CD4-positive, alpha-beta T cell treated with Interleukin-1 beta for 1 hour (primary cell): ENCODE measurements around the gene FUBP3.

Experiments used
- DNase-seq, 2 donors: peaks; one replicate each; pipeline ENCODE4 v3.0.0-alpha.2; 2020 to 2022

FUBP3 gene

DNA sequence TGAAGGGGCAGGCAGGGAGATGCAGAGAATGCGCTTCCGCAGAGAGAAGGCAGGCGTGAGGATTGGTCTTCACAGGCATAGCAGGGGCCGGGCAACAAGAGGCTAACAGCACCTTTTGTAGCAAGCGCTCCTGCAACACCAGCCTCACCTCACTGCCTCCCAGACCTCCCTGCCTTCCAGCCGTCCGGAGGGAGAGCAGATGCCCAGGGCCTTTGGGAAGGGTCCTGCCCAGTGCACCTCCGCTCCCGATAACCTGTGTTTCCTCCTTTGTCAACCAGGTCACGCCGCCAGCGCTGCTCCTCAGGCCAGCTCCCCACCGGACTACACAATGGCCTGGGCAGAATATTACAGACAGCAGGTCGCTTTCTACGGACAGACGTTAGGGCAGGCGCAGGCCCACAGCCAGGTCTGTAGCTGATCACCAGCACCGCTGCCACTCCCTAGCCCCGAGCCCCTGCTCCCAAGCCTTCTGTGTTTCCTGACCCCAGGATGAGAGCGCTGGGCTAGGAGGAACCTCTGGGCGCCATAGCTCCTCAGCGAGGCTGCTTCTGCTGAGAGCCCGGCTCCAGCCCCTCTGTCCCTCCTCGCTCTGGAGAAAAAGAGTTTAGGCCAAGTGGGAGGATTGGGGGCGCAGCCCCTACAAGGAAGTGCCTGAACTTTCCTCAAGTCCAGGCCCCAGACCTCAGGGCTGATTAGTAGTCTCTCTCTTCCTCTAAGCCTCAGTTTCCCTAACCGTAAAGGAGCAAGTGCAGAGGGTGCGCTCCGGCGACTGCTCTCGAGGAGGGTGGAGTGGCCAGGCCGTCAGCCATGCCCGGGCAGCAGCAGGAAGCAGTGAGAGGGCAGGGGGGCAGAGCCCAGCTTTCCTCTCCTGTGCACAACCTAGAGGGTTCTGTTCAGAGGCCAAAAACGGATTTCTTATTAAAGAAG lies 56.6 kb downstream of the FUBP3 start:
- no peak for DNase-seq

DNA sequence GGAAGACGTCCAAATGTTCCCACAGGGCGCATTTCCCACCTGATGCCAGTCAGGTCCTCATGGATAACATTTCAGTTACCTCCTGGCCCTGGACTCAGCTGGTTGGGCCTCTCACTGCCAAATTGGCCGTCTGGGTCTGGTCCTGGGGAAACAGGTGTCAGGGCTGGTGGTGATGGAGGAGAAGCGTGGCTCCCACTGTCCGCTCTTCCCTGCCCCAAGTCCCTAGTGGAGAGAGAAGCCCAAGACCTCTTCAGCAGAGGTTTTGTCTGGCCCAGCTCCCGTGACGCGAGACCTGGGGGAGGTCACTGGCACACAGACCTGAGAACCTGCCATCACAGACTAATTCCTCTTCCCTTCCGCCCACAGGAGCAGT lies 57.3 kb downstream of the FUBP3 start:
- DNase-seq = no peak

DNA sequence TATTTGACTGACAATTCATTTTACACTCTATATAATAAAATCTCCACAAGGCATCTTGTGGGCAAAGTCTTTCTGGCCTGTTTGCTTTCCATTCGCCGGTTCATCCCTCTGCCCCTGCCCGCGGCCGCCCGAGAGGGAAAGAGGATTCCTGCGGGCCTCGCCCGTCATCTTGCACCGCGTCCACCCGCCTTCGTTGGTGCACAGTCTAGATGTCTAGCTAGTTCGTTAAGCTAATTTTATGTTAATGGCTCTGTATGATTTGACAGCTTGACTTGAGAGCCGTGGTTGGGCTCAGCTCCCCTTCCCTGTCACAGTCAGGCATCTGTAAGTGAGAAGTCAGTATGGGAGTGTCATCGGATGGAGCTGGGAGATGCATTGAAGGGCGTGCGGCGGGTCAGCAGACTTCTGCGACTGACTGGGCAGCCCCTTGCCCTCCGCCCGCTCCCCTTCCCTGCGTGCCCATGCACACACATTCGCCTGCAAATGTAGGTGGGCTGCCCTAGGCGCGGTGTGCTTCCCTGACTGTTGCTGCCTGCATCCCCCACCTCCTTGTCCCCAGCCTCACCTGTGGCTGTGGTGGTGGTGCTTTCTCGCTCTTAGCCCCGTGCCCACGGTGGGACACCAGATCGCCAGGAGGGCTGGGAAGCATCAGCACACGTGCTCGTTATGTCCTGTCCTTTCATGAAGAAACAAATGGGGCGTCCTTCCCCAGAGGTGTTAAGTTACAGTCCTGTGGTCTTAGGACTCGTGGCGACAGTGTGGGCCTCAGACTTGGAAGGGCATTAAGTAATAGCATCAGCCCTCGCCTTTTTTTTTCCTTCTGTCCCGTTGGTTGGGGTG lies 59.1 kb downstream of the FUBP3 start:
- DNase-seq = no peak

DNA sequence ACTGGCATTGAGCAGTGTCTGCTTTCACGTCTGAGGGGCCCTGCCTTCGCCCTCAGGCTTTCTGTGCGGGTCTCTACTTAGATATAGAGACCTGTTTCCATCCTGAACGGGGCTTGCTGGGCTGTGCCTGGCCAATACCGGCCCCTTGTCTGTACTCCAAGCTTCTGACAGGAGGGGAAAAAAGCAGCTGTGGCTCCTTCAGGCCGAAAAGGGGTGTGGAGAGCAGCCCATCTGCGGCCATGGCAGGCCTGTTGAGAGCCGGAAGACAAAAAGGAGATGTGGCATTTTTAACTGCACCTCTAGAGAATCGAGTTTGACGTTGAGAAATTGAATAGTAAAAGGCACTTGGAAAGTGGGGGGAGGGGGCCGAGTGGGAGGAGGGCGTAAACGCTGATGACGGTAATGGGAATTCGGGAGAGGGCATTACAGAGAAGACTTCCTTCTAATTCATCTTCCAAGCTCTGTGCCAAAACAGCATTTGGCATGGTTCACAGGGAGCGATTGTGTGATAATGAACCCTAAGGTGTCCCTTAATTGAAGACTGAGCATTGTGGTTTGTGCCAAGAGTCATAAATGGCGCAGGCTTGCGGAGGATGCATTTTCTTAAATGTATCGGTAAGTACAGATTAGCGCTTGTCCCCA lies 59.9 kb downstream of the FUBP3 start:
- no peak for DNase-seq

DNA sequence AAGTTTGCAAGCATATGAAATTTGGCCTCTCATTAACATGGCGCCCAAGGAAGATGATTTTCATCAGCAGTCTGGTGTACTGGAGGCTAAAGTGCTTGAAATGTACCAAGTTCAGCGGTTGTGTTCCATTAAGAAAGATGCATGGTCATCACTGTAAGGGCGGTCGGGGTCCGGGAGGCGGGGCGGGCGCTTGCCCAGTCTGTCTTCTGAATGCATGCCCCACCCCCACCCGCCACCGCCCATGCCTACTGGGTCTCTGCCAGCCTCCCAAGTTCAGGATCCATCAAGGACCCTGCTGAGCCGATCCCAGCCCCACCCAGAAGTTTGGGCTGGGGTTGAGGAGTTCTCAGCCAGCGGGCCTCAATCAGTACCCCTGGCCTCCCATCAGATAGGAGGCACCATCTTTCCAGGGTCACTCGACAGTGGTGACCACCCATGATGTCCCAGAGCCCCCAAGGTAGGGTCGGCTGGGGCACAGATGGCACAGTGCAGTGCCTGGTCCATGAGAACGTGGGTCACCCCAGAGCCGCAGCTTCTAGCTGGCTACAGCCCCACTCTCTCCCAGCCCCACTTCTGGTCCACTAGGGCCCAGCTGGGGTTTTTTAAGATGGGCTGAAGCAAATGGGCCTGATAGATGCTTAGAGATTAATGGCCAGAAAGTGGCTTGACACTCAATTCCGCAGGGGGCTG lies 60.6 kb downstream of the FUBP3 start:
- DNase-seq = no peak

DNA sequence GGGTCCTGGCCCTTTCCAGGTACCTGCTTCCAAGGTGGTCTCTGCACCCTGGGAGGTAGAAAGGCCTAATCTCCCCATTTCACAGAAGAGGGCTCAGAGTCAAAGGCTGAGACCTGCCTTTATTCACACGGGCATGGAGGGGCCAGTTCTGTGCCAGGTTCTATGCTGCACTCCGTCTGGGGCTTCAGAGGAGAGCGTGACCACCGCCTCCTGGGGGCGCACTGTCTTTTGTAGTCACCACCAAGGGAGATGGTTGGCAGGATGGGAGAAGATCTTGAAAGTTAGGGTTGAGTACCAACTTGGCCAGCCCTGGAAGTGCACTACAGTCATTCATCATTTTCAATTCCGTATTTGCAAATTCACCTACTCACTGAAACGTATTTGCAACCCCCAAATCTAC lies 61.3 kb downstream of the FUBP3 start:
- DNase-seq = no peak

DNA sequence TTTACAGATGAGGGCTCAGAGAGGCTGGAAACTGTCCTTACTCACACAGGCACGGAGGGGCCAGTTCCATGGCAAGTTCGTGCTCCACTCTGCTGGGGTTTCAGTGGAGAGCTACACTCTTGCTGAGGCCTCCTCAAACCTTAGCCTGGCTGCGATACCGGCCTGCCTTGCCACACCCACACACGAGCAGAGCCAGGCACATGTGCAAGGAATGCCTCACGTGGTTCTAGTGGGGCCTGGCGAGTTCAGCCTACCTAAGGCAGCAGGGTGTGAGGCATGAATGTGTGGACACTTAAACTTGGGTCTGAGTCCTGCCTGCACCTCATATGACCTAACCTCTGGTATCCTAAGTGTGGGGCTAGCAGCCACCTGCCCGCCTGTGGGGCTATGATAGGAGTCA lies 63.5 kb downstream of the FUBP3 start:
- DNase-seq = no peak

DNA sequence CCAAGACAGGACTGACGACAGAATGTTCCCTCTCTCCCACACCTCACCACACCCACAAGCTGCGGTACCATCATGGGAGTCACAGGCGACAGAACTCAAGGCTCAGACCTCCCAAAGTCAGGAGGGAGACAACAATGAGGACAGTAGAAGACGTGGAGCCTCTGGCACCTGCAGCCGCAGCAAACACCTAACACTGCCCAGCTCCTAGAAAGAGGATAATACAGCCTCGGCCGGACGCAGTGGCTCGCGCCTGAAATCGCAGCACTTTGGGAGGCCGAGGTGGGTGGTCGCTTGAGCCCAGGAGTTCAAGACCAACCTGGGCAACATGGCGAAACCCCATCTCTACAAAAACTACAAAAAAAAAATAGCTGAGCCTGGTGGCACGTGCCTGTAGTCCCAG lies 71.8 kb downstream of the FUBP3 start:
- DNase-seq = no peak

DNA sequence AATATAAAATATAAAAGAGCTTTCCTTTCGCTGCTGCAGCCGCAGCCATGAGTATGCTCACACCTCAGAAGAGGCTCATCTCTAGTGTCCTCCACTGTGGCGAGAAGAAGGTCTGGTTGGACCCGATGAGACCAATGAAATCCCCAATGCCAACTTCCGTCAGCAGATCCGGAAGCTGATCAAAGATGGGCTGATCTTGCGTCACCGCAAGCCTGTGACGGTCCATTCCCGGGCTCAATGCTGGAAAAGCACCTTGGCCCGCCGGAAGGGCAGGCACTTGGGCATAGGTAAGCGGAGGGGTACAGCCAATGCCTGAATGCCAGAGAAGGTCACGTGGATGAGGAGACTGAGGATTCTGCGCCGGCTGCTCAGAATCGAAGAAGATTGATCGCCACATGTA lies 72.4 kb downstream of the FUBP3 start:
- DNase-seq = no peak

DNA sequence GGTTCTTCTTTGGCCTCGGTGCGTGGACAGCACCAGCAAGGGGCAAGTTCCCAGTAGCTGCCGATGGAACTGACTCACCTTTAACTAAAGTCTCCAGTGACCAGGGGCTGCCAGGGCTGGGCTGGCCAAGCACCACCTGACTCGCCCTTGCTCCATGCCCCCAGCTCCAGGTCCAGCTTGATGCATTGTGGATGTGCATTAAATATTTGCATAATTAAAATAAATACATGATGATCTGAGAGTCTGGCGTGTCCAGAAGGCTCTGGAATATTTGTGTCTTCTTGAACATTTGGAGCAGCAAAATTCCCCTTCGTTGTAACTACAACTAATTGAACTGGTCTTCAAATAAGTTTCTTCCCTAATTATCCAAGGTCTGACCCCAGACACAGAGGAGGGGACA lies 75.5 kb downstream of the FUBP3 start:
- no peak for DNase-seq

DNA sequence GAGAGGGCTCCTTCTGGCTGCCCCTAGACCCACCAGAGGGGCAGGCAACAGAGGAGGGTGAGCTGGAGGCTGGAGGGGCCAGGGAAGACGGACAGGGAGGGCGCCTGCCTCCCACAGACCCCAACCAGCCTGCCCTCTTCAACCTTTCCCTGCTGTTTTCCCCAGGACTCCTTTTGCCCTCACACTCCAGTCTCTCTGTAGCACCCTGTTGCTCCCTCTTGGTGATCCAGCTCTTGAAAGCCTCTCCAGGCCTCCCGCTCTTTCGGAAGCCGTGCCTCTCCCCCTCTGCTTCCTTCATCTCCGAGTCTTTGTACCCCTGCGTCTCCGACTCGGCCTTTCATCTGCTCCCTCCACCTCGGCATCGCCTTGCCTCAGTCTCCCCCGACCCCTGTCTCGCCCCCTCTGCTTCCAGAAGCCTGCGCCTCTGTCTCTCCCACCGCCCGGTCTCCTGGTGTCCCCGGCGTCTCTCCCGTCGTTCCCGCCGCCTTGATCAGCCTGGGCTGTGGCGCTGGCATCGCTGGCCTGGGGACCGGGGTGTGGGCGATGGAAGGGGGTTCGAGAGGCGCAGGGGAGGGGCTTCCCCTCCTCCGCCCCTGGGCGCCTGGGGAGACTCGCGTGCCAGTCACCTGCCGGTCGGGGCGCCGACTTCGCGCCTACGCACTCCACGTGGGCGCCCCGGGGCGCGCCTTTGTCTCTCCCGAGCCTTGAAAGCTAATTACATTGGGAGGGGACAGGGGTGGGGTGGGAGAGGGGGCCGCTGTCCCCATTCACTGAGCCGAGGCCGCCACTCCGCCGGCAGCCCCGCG lies 79.7 kb downstream of the FUBP3 start:
- DNase-seq = no peak

DNA sequence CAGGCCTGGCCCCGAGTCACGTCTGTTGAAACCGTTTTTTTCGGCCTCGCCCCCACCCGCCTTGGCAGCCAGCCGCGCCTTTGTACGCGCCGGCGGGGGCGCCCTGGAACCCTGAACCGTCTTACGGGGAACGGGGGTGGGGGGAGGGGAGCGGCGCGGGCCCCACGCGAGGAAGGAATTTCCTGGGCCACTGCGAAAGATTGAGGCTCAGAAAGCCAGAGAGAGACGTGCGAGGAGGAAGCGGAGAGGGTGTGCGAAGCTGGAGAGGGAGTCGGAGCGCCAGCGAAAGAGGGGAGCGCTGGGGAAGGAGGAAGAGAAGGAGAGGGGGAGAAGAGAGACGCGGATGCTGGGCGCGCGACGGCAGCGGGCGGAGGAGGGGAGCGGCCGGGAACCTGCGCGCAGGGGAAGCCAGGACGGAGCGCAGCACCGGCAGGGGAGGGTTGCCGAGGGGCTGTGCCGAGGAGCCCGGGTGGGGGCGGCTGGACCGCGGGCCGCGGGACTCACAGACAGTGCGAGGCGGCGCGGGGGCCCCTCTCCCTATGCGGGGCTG lies 80.4 kb downstream of the FUBP3 start:
- no peak for DNase-seq

DNA sequence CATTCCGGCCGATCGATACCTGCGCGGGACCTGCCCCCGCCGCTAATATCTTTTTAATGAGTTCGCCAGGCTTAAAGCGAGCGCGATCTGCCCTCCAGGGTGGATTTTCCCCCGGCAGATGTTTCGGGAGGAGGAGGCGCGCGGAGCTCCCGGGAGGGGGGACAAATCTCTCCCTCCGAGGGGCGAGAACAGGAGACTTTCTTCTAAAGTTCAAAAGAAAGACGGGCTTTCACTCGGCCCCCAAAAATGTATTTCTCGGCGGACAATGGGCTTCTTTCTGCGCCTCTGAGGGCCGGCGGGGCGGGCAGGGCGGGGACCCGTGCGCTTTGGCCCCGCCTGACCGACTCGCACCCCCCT lies 80.9 kb downstream of the FUBP3 start:
- DNase-seq = no peak

DNA sequence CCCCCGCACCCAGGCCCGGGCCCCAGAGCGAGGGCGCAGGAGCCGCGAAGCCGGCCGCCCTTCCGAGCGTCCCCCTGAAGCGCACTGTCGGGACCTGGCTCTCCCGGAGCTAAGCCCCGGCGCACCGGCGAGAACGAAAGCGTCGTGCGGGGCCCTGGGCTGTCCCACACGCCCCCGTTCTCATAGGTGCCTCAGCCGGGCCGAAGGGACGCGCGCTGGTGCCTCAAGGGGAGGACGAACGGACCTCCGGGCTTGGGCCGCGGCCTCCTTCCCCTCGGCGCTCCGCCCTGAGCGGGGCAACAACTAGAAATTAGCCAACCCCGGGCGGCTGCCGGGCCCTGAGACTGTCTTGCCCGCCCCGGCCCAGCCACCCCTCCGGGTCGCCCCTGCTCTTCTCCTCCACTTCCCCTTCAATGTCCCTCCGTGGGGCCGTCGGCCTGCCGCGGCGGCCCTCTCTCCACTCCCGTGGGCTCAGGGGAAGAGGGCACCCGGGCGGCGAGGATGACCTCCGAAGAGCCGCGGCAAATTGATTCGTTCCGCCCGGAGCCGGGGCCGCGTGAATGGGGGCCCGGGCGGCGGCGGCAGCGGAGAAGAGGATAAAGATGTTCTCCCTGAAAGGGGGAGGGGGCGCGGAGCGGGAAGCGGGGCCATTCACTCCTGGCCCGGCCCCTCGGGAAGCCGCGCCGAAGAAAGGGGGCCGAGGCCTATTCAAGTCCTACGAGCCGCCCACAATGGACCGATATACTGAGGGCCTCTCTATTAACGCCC lies 81.5 kb downstream of the FUBP3 start:
- DNase-seq = no peak

DNA sequence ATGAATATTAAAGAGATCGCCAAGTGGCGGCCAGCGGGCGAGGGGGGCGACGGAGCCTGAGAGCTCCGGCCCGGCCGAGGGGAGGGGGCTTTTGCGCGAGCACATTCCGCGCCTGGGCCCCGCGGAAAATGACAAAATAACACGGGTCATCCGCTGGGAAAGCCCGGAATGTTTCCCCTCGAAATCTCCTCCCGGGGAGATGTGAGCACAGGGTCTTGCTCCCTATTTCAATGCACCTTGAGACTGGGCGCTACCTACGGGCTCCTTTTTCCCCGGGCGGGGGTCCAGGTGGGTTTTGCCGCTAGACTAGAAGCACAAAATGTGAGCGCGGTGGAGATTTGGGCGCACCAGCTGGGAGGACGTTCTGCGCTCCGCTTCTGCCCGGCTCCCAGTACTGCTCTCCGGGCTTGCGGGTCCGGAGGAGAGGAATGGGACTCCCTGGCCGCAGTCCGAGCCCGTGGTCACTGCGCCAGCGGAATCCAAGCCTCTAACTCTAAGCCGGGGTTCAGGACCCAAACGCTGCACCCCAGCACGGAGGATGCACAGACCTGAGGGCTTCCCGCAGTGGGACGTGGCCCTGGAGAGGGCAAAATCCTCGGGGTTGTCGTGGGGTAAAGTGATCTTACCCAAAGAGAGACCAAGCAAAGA lies 82.2 kb downstream of the FUBP3 start:
- DNase-seq = no peak

DNA sequence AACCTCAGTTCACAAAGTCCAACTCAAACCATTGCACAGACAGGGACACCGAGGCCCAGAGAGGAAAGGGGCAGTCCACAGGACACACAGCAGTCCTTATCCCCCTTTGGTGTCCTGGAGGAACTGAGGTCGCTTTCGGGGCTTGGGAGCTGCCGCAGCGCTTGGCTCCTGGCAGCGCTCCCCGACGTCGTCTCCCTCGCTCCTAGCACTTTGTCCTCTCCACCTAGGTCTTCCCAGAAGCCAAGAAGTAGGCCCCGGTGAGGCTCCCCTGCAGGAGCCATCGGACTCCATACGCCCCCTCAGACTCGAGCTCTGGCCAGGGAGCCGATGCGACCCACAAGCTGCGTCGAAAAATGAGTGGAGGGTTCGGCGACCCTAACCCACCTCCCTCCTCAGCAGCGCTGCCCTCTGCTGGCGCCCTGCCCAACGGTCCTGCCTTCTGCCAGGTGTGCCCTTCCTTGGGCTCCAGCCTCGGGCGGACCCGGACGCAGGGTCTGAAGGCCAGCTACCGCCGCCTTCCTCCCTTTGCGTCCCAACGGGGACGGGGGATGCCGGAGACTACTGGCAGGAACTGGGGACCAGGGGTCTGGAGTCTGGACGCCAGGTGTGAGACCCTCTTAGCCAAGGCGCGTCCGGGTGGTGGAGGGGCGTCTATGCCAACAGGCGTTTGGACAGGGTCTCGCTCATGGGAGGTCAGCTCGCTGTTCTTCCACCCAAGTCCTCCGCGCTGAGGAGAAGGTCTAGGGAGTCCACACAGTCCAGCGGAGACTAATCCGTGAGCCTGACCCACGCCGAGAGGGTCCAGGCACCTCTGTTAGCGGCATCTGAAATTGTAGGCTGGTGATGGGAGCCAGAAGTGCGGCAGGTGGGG lies 83.0 kb downstream of the FUBP3 start:
- no peak for DNase-seq

DNA sequence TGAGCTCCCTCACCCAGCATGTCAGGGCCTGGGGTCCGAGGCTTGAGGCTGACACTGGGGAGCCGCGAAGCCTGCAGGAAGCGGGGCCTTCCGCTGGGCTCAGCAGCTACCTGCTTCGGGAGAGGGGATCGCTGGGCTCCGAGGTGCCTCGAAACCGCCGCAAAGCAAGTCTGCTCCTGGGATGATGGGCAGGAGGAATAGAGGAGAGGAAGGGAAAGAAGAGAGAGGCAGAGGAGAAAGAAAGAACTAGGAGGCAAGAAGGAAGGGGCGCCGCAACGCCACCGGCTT lies 83.5 kb downstream of the FUBP3 start:
- no peak for DNase-seq

DNA sequence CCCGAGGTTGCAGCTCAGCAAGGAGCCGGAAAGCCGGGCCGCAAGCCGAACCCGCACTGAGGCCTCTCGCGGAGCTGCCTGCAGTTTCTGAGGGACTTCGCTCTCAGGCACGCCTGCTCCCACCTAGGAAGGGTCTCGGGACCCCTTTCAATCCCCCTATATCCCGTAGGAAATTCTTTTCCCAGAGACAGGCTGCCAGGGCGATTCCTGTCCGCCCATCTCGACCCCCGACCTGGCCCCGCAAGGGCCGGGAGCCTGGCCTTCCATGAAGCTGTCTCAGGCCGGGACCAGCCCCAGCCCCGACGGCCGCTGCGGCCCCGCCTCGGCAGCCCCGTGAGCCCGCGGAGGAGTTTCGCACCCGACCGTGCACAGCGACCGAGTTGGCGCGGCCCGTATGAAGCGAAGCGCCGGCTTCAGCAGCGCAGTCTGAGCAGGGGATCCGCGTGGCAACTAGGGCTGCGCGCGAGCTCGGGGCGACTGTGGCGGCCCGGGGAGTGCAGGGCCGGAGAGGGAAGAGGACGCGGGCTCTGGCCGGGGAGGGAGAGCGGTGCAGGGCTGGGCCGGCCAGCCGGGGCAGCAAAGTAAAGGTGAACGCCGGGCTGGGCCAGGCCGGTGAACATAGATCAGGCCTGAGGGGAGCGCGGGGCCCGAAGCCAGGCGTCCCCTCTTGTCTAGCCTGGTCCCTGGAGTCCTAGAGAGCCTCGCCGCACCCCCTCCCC lies 84.0 kb downstream of the FUBP3 start:
- no peak for DNase-seq

DNA sequence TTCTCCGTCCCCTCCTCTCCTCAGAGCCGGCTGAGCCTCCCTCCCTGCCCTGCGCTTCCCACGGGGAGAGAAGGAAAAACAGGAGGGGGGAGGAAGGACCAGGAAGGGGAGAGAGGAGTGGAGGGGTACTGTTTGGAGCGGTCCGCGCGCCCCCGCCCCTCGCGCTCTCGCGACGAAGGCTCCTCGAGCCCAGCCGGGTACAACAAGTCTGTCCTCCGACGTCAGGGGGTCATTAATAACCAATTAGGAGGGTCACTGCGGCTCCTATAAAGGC lies 84.5 kb downstream of the FUBP3 start:
- no peak for DNase-seq
